T1000 (cell line): Measurements from ENCODE around the gene OPN1LW.
"Not testable (repeated sequence)": the region's sequence is repeated elsewhere in the genome, so short reads cannot be mapped to it uniquely, and the experiment has no call there.

Experiments used
- DNase-seq: peaks from one replicate; lab custom pipeline; 2025; ENCODE audit warnings: mixed read lengths; lab: John Stamatoyannopoulos, UW

Gene OPN1LW

GRCh38 chrX:154144010-154144409, at the start of gene OPN1LW:
OPN1LW (plus strand) TSS chrX:154144243; CDS start chrX:154144284, 41 bp downstream.
- DNase-seq = not testable (repeated sequence)

GRCh38 chrX:154094833-154095232, 49.2 kb upstream of the OPN1LW start:
- DNase-seq = no peak

- no peak for DNase-seq
Measured at GRCh38 chrX:154096140-154097002, 47.7 kb upstream of the OPN1LW start.

GRCh38 chrX:154097003-154097588, 46.9 kb upstream of the OPN1LW start:
- DNase-seq = peak; percentile 7

DNA sequence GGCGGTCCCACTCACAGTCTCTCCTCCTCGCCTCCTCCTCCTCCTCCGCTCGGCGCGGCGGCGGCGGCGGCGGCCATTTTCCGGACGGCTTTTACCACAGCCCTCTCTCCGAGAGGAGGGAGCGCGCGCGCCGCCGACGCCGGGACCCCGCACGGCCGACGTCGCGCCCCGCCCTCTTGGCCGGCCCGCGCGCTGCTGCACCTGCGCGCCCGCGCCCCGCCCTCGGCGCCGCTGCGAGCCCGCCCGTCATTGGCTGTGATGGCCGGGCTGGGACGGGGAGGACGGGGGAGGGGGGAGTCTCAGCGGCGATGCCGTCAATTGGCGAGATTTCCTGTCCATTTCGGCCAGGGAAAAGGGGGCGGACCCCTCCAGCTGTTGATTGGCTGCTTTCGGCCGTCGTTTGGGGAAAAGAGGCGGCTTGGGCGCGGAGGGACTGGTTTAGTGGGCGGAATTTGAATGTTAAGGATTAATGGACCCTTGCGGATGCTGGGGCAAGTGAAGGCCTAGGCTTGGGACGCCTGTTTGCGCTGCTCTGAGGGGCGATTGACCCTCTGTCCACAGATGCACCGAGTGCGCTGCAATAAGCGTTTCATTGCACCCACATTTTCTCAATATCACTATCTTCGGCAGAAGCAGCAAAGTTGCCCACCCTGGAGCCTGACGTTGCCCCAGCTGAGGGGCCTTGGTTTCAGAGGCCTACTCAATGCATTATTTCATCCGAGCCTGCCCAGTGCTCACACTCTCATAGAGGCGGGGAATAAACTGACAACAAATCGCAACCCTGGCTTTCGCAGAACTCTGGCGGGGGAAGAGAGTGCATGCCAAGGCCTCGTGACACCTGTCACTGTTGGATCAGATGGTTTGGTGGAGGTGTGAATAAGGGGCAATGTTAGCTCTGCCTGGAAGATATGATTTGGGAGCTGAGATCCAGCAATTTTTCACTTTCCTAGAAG, 46.2 kb upstream of the OPN1LW start, which contains the start of gene MECP2:
Gene MECP2, minus strand, starts transcription at position 129 of the 953 bp plus-strand sequence.
- peak; percentile 76 for DNase-seq

DNA sequence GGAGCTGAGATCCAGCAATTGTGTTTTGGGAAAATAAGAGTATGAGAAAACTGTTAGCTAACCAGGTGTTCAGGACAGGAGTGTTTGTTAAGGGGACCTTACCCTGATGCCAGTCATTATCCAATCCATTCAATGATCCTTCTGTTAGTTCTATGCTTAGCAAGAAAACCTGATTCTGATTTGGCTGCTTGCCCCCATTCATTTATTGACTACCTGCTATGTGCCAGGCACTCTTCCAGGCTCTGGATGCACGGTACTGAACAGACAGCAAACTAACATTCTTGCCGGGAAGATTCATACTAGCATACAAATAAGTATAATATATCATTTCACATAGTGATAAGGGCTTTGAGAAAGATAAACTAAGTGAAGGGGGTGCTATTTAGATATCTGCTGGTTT, 45.5 kb upstream of the OPN1LW start:
- no peak for DNase-seq

DNA sequence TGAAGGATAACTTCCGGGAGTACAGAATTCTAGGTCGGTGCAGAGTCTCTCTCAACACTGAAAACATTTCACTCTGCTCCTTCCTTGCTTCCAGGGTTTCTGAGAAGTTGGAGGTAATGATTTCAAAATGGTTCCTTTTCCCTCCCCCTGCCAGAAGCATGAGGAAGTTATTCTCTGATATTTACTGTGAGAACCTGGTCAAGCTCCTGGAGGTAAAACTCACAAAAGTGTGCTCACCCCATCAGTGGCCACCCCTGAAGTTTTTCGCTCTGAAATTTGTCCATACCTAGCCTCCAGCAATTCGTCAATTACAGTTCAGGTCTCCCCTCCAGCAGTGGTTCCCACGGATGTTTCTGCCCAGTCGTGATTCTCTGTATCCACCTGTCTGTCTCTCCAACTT, 30.3 kb upstream of the OPN1LW start:
- DNase-seq = no peak

DNA sequence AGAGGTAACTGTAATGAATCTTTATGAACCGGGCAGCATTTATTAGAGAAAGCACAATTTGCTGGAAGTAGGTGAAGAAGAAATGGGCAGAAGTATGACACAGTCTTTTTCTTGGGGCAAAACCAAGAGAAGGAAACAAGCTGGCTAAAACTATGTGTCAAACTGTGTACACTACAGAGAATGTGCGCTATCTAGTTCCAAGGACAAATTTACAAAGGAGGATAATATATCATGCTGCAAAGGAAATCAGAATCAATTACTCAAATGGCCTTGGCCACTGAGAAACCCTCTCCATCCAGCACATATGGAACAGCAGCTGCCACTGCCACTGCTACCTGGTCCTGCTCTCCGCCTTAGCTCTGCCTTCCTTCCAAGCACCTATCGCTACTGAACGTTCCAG, 29.4 kb upstream of the OPN1LW start:
- DNase-seq = no peak

GRCh38 chrX:154115071-154115470, 29.0 kb upstream of the OPN1LW start:
- no peak for DNase-seq

DNA sequence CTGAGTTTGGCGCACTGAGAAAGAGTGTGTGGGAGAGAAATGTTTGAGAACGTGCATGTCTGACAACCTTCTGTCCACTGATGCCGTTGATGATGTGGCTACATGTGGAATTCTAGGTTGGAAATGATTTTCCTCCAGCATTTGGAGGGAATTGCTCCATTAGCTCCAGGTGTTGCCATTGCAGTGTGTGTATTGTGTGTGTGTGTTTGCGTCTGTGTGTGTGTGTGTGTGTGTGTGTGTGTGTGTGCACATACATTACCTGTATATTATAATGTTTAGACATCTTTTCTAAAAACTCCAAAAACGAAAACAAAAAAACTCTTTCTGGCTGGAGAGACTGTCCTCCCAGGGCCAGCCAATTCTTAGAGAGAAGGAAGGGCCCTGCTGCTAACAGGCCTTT, 28.3 kb upstream of the OPN1LW start:
- no peak for DNase-seq

DNA sequence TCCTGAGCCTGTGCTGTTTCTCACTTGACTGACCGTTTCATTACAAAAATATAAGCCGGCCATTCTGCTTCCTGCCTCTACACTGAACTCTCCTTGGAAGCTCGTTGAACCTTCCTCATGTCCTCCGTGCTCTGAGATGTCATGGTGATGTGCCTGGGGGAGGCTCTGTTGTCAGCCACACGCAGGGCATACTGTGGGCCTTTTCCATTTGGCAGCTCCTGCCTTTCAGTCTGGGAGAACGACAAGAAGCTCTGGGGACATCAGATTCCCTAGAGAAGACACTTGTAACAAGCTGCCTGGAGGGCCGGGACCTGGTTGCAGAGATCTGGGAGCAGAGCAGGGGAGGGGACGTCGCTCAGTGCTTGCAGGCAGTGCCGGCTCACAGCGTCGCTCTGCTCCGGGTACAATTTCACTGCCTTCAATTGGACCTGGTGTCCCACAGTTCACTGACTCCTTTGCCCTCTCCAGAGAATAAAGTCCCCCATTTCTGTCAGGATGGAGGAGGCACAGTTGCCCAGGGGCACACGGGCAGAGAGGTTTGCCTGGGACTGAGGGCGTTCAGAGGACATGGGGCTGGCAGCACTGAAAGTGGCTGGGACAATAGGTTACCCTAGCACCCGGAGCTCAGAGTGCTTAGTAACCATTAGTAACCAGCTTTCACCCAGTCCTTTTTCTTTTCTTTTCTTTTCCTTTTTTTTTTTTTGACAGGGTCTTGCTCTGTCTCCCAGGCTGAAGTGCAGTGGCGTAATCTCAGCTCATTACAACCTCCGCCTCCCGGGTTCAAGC, 27.4 kb upstream of the OPN1LW start:
- DNase-seq = no peak

DNA sequence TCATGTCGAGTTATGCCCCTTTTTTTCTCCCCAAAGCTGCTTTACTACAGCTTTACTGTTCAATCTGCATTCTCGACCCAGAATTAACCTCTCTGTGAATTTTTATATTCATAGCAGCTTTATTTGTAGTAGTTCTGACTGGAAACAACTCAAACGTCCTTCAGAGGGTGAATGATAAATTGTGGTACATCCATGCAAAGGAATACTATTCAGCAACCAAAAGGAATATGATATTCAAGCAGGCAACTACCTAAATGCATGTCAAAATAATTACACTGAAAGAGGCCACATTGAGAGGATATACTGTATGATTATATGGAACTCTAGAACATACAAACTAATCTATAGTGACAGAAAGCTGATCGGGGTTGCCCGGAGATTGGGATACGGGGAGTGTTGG, 26.5 kb upstream of the OPN1LW start:
- DNase-seq = no peak

- DNase-seq = no peak
Measured at GRCh38 chrX:154120567-154120966, 23.5 kb upstream of the OPN1LW start.

DNA sequence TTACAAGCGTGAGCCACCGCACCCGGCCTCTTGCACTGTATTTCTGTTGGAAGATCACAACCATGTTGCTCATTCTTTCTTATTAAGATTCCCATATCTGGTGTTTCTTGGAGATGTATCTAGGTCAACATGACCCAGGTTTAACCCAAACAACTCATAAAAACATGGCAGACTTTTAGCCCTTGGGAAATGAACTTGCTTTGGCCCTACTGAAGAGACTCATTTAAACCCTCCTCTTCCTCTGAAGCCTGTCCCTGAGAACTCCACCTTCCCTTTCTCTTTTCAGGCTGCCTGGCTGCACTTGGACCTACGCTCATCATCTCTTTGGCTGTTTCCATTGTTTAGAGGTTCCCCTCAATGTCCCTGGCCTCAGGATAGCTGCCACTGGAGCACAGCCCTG, 22.8 kb upstream of the OPN1LW start:
- no peak for DNase-seq

GRCh38 chrX:154121961-154122360, 22.1 kb upstream of the OPN1LW start:
- DNase-seq = no peak

DNA sequence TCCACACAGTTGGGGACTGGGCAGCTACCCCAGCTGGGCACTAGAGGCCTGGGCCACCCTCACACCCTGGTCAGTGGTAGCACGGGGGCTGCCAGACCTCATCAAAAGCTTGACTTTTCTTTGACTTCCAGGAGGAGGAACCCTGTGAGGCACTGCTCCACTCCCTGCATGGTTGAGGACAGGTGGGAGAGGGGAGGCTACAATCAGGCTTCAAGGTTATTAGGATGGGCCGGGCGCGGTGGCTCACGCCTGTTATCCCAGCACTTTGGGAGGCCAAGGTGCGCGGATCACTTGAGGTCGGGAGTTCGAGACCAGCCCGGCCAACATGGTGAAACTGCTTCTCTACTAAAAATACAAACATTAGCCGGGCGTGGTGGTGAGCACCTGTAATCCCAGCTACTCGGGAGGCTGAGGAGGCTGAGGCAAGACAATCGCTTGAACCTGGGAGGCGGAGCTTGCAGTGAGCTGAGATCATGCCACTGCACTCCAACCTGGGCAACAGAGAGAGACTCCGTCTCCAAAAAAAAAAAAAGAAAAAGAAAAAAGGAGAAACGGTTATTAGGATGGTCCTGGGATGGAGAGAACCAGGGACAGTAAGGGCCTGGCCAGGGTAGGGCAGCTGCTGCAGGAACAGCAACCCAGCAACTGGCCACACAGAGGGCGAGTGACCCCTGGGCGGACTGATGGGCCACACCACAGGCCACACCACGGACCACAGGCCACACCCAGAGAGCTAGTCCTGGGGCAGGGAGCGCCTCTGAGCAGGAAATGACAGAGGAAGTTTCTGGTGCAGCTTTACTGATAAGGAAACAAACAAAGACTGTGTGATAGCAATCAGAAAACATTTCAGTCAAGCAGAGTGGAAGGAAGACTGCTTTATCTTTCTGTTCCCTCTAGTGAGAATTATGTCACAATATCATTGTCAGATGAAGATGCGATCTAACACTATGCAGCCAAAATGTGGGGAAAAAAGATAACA, 20.5 kb upstream of the OPN1LW start:
- DNase-seq = no peak

DNA sequence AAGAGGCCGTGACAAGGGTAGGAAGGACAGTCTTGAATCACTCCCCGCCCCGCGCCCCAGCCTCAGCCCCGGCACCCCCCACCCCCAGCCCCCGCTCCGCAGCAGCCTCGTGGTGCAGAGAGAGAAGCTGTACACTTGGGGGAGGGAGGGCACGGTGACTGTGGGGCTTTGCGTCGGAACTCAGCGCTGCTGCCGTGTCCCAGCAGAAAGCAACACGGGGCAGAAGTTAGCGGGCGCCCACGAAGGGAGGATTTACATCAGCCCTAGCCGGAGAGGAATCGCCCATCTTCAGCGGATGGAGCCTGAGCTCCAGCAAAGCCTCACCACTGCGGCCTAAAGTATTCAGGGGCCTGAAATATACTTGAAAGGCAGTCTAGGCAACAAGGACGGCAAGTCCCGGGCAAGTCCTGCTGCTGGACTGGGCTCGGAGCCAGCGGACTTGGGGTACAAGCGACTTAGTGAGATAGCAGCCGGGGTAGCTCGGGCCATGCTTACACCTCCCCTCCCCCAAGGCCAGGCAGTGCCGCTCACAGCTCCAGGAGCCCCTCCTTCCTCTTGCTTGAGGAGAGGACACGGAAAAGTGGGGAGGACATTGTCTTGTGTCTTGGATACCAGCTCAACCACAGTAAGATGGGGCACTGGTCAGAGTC, 18.5 kb upstream of the OPN1LW start:
- DNase-seq = no peak

- DNase-seq = no peak
Measured at GRCh38 chrX:154126101-154126500, 17.9 kb upstream of the OPN1LW start.

DNA sequence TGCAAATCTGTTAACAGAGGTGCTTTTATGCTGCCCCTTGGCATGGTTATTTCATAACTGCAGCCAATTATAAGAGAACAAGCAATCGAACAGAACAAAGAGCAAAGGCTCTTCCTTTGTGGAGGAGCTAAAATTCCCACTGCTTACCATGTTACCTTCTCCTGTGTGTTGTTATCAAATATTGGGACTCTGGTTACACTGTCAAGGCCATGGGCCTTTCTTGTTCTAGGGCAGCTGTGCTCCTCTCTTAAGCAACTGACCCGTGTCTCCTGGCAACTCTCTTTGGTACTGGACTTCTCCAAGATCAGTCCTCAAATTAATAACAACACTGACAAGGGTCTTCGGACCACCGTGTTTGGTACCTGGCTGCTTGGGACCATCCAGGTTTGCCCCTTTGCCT, 12.1 kb upstream of the OPN1LW start:
- no peak for DNase-seq

DNA sequence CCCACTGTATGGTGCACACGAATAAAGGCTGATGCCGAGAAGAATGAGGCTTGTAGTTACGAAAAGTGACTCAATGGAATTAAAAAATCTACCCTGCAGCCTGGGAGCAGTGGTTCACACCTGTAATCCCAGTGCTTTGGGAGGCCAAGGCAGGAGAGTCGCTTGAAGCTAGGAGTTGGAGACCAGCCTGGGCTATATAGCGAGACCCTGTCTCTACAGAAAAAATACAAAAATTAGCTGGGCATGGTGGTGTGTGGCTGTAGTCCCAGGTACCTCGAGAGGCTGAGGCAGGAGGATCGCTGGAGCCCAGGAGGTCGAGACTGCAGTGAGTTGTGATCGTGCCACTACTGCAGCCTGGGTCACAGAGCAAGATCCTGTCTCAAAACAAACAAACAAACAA, 11.7 kb upstream of the OPN1LW start:
- no peak for DNase-seq
